Measurements from ENCODE around the gene COL26A1. TPM values are rescaled to one million over a fixed set of nuclear protein-coding genes. Genes with fewer than 3 reads are reported as not detected.
A peak's percentile ranks its signal among the peaks of the same experiment; 100 is the strongest.

COL26A1 gene
- total RNA-seq, 1 donor from 2014 or later = 128 TPM

DNA sequence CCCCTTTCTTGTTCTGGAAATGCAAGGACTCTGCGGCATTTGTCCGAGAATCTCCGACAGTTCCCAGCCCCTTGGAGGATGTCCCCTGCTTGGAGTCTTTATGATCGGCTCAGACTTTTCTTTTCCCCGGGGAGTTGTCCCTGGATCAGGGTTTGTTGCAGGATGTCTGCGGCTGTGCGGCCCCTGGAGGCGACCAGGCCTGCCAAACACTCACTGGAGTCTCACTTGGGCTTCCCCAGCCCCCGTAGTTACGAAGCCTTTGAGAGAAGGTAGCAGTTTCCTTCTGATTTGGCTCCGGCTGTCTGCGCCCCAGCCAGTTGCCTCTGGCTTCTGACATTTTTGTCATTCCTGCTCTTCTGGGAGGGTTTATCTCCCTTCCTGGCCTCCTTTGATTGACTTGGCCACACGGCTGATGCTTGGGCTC, 16.1 kb downstream of the COL26A1 start:
- peak; percentile 89 for DNase-seq (ENCODE audit: extremely low spot score, unreplicated experiment)
- peak overlapping the region; percentile 34 for H3K4me3 Mint-ChIP-seq (ENCODE audit: unreplicated experiment)

DNA sequence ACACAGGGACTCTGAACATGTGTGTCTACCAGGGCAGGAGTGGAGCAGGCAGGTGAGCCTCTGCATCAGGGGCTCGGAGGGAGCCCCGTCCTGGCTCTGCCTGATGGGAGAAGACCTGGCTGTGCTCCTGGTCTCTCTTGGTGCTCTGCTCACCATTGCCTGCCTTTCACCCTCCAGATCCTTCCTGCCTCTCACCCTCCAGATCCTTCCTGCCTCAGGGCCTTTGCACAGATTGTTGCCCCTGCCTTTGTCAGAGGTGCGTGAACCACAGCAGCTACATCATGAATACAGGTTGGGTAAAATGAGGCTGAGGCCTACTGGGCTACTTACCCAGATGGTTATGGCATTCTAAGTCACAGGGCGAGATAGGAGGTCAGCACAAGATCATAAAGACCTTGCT, 16.6 kb downstream of the COL26A1 start:
- peak overlapping the region; percentile 34 for H3K4me3 Mint-ChIP-seq (ENCODE audit: unreplicated experiment)
- TF ChIP-seq, protein P1, sequence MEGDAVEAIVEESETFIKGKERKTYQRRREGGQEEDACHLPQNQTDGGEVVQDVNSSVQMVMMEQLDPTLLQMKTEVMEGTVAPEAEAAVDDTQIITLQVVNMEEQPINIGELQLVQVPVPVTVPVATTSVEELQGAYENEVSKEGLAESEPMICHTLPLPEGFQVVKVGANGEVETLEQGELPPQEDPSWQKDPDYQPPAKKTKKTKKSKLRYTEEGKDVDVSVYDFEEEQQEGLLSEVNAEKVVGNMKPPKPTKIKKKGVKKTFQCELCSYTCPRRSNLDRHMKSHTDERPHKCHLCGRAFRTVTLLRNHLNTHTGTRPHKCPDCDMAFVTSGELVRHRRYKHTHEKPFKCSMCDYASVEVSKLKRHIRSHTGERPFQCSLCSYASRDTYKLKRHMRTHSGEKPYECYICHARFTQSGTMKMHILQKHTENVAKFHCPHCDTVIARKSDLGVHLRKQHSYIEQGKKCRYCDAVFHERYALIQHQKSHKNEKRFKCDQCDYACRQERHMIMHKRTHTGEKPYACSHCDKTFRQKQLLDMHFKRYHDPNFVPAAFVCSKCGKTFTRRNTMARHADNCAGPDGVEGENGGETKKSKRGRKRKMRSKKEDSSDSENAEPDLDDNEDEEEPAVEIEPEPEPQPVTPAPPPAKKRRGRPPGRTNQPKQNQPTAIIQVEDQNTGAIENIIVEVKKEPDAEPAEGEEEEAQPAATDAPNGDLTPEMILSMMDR (IDR thresholded peaks at IDR 0.05) = no peak
- H3K36me3 Mint-ChIP-seq (ENCODE audit: unreplicated experiment) = peaks cover 15% of the 10 kb centered on the region
- peak overlapping the region; percentile 87 for H3K27ac Mint-ChIP-seq (ENCODE audit: unreplicated experiment)
- peaks cover 66% of the 10 kb centered on the region for H3K4me1 Mint-ChIP-seq (ENCODE audit: unreplicated experiment)
- no peak for DNase-seq (ENCODE audit: extremely low spot score, unreplicated experiment)
- H3K9me3 Mint-ChIP-seq (ENCODE audit: unreplicated experiment) = peaks cover 6% of the 10 kb centered on the region
- no peaks in the 10 kb centered on the region for H3K27me3 Mint-ChIP-seq (ENCODE audit: unreplicated experiment)

More for the DNA sequence above, 16.1 kb downstream of the COL26A1 start:
- Mint-ChIP-seq H3K27me3 (ENCODE audit: unreplicated experiment) (no peaks in the 10 kb centered on the region), H3K4me1 (ENCODE audit: unreplicated experiment) (peaks cover 72% of the 10 kb centered on the region), H3K9me3 (ENCODE audit: unreplicated experiment) (peaks cover 6% of the 10 kb centered on the region), H3K27ac (ENCODE audit: unreplicated experiment) (peak overlapping the region; percentile 87), H3K36me3 (ENCODE audit: unreplicated experiment) (peaks cover 15% of the 10 kb centered on the region)
- TF ChIP-seq, protein P1 (IDR thresholded peaks at IDR 0.05) = peak; percentile 28

DNA sequence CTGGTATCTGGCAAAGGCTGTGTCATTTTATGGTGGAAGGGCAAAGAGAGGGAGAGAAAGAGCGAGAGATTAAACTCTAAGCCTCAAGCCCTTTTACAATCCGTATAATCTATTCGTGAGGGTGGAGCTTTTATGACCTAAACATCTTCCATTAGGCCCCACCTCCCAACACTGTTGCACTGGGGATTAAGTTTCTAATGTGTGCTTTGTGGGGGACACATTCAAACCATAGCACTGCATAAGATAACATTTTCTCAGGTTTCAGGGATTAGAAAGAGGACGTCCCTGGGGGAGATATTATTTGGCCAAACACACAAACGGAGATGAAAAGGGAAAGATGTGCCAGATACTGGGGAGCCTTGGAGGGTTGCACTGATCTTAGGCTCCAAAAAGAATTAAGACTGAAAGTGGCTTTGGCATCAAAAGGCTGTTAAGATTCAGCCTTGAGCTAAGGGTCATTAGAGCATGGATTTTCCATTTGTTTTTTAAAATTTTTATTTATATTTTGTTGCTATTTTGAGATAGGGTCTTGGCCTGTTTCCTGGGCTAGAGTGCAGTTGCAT, 19.0 kb downstream of the COL26A1 start:
- Mint-ChIP-seq H3K27ac (ENCODE audit: unreplicated experiment) (no peak overlapping the region), H3K9me3 (ENCODE audit: unreplicated experiment) (peaks cover 6% of the 10 kb centered on the region), H3K27me3 (ENCODE audit: unreplicated experiment) (no peaks in the 10 kb centered on the region), H3K4me1 (ENCODE audit: unreplicated experiment) (peaks cover 62% of the 10 kb centered on the region), H3K4me3 (ENCODE audit: unreplicated experiment) (no peak overlapping the region), H3K36me3 (ENCODE audit: unreplicated experiment) (peaks cover 16% of the 10 kb centered on the region)
- TF ChIP-seq, protein P1 (IDR thresholded peaks at IDR 0.05) = no peak
- no peak for DNase-seq (ENCODE audit: extremely low spot score, unreplicated experiment)

DNA sequence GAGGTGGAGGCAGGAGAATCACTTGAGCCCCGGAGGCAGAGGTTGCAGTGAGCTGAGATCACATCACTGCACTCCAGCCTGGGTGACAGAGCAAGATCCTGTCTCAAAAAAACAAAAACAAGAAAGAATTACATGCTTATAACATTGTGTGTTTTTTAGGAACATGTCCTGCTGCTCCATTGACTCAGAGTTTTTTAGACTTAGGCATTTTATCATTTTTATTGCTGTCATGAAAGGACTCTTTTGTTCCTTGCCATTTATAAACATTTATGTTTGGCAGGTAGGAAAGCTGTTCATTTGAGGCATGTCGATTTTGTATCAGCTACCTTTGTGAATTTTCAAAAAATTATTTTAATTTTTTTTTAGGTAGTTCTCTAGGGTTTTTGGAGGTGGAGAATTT, 20.3 kb downstream of the COL26A1 start:
- H3K4me1 Mint-ChIP-seq (ENCODE audit: unreplicated experiment) = peaks cover 60% of the 10 kb centered on the region

DNA sequence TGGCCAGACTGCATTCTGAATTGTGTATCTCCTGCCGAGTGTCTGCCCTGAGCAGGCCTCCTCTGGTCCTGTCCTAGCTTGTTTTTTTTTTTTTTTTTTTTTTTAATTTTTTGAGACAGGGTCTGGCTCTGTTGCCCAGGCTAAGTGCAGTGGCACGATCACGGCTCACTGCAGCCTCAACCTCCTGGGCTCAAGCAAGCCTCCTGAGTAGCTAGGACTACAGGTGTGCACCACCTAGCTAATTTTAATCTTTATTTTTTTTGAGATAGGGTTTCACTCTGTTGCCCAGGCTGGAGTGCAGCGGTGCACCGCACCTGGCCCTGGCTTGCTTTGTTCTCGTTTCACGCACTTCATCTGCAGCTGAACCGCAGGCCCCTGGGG, 23.5 kb downstream of the COL26A1 start:
- Mint-ChIP-seq H3K27ac (ENCODE audit: unreplicated experiment) (peak overlapping the region; percentile 86), H3K4me1 (ENCODE audit: unreplicated experiment) (peaks cover 58% of the 10 kb centered on the region), H3K36me3 (ENCODE audit: unreplicated experiment) (peaks cover 8% of the 10 kb centered on the region), H3K9me3 (ENCODE audit: unreplicated experiment) (peaks cover 3% of the 10 kb centered on the region), H3K4me3 (ENCODE audit: unreplicated experiment) (no peak overlapping the region), H3K27me3 (ENCODE audit: unreplicated experiment) (no peaks in the 10 kb centered on the region)
- no peak for DNase-seq (ENCODE audit: extremely low spot score, unreplicated experiment)
- TF ChIP-seq, protein P1 (IDR thresholded peaks at IDR 0.05) = no peak

More for the DNA sequence above, 20.3 kb downstream of the COL26A1 start:
- Mint-ChIP-seq H3K36me3 (ENCODE audit: unreplicated experiment) (peaks cover 16% of the 10 kb centered on the region), H3K27ac (ENCODE audit: unreplicated experiment) (peak overlapping the region; percentile 79), H3K27me3 (ENCODE audit: unreplicated experiment) (no peaks in the 10 kb centered on the region), H3K9me3 (ENCODE audit: unreplicated experiment) (peaks cover 6% of the 10 kb centered on the region), H3K4me3 (ENCODE audit: unreplicated experiment) (no peak overlapping the region)
- no peak for DNase-seq (ENCODE audit: extremely low spot score, unreplicated experiment)
- TF ChIP-seq, protein P1 (IDR thresholded peaks at IDR 0.05) = no peak

Measured in osteocyte (in vitro differentiated cells).